ENCODE data around the gene LRP1B.

DNA sequence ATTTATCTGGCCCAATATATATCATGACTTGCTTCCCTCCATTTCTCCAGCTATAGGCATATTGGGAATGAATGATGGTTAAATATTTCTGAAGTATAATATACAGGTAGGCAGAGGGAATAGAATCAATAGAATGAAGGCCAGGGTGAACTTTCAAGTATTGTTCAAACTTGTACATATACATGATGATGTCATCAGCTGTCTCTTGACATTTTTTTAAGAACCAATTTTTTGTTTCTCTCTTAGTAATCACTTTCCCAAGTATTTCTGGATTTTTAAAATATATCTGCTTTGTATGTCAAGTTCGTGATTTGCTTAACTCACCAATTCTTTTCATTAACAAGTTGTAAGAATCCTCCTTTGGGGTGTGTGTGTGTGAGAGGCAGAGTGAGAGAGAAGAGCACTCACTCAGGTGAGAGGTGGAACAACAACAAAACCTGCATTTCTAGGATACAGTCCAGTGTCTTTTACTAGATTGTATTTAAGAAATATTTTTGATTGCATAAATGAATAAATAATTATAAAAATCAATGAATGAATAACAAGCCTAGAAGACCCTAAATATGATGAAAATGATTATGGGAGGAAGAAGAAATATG, 1239.1 kb downstream of the LRP1B start:
- TF ChIP-seq POLR2AphosphoS5 (IDR thresholded peaks at IDR 0.05; ENCODE audit: low read depth, low read length): no peak
- TF ChIP-seq, protein P1, sequence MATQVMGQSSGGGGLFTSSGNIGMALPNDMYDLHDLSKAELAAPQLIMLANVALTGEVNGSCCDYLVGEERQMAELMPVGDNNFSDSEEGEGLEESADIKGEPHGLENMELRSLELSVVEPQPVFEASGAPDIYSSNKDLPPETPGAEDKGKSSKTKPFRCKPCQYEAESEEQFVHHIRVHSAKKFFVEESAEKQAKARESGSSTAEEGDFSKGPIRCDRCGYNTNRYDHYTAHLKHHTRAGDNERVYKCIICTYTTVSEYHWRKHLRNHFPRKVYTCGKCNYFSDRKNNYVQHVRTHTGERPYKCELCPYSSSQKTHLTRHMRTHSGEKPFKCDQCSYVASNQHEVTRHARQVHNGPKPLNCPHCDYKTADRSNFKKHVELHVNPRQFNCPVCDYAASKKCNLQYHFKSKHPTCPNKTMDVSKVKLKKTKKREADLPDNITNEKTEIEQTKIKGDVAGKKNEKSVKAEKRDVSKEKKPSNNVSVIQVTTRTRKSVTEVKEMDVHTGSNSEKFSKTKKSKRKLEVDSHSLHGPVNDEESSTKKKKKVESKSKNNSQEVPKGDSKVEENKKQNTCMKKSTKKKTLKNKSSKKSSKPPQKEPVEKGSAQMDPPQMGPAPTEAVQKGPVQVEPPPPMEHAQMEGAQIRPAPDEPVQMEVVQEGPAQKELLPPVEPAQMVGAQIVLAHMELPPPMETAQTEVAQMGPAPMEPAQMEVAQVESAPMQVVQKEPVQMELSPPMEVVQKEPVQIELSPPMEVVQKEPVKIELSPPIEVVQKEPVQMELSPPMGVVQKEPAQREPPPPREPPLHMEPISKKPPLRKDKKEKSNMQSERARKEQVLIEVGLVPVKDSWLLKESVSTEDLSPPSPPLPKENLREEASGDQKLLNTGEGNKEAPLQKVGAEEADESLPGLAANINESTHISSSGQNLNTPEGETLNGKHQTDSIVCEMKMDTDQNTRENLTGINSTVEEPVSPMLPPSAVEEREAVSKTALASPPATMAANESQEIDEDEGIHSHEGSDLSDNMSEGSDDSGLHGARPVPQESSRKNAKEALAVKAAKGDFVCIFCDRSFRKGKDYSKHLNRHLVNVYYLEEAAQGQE (IDR thresholded peaks at IDR 0.05; ENCODE audit: insufficient read depth in 1 of 2, low read depth in 2 of 2, low read length in 2 of 2): no peak

Data from PFSK-1 (cell line).